Effector memory CD4-positive, alpha-beta T cell (primary cell): ENCODE results near the gene SDHB.
A peak's percentile ranks its signal among the peaks of the same experiment; 100 is the strongest.

Experiments used
- DNase-seq, 3 donors: peaks; one replicate each; pipeline ENCODE4 v3.0.0-alpha.2; 2020
- H3K27ac ChIP-seq: 2 replicates; pipeline ENCODE4 v1.7.0; 2013; ENCODE audit warnings: mild to moderate bottlenecking, low read length, moderate library complexity; ENCODE audit not compliant: insufficient read depth, poor library complexity, severe bottlenecking
- H3K27me3 ChIP-seq: replicated peaks from 2 replicates; pipeline ENCODE4 v1.7.0; 2013; ENCODE audit warnings: mild to moderate bottlenecking, low read length; ENCODE audit not compliant: insufficient read depth, control insufficient read depth, poor library complexity, severe bottlenecking
- H3K36me3 ChIP-seq: 2 replicates; pipeline ENCODE4 v1.7.0; 2013; ENCODE audit warnings: mild to moderate bottlenecking, low read length, moderate library complexity; ENCODE audit not compliant: control insufficient read depth, insufficient read depth
- H3K4me1 ChIP-seq: 2 replicates; pipeline ENCODE4 v1.7.0; 2013; ENCODE audit warnings: low read length, mild to moderate bottlenecking; ENCODE audit not compliant: control insufficient read depth, insufficient read depth, poor library complexity, severe bottlenecking
- H3K4me3 ChIP-seq: 2 replicates; pipeline ENCODE4 v1.7.0; 2013; ENCODE audit warnings: low read length, low read depth, mild to moderate bottlenecking; ENCODE audit not compliant: insufficient read depth, poor library complexity, severe bottlenecking
- H3K9me3 ChIP-seq: 2 replicates; pipeline ENCODE4 v1.7.0; 2013; ENCODE audit warnings: mild to moderate bottlenecking, low read length, moderate library complexity; ENCODE audit not compliant: control insufficient read depth
- total RNA-seq, 3 donors: gene quantifications; one replicate each; lab custom pipeline; 2026; lab: John Stamatoyannopoulos, UW

SDHB gene
- total RNA-seq, result 26.8 to 42.5 (median 36.4) reads per million in 3 donors

- H3K4me1 ChIP-seq, result peaks cover 10% of the 10 kb centered on the region
- H3K4me3 ChIP-seq, result peak within 1 kb of the TSS; percentile 92
- peaks cover 10% of the 10 kb centered on the region for H3K36me3 ChIP-seq
- no peaks in the 10 kb centered on the region for H3K9me3 ChIP-seq
- peak within 1 kb of the TSS; percentile 85 for H3K27ac ChIP-seq
- no peaks in the 10 kb centered on the region for H3K27me3 ChIP-seq
- DNase-seq, result peak; percentile 98 to 99 (median 98)
These were observed at the start of gene SDHB for GRCh38 chr1:17053685-17054410. SDHB (minus strand) TSS chr1:17054032; CDS start chr1:17054019, 13 bp downstream.

GRCh38 chr1:17102232-17102631 is 48.4 kb upstream of the SDHB start:
- H3K4me3 ChIP-seq, result no peak overlapping the region
- no peaks in the 10 kb centered on the region for H3K9me3 ChIP-seq
- no peaks in the 10 kb centered on the region for H3K4me1 ChIP-seq
- DNase-seq, result no peak
- no peaks in the 10 kb centered on the region for H3K36me3 ChIP-seq
- no peak overlapping the region for H3K27ac ChIP-seq
- no peaks in the 10 kb centered on the region for H3K27me3 ChIP-seq

GRCh38 chr1:17101261-17101660 is 47.4 kb upstream of the SDHB start:
- no peaks in the 10 kb centered on the region for H3K4me1 ChIP-seq
- H3K27me3 ChIP-seq, result no peaks in the 10 kb centered on the region
- no peaks in the 10 kb centered on the region for H3K9me3 ChIP-seq
- H3K36me3 ChIP-seq, result no peaks in the 10 kb centered on the region
- H3K27ac ChIP-seq, result no peak overlapping the region
- H3K4me3 ChIP-seq, result no peak overlapping the region
- DNase-seq, result no peak

GRCh38 chr1:17099616-17100340 is 45.9 kb upstream of the SDHB start:
- Histone ChIP-seq H3K27ac (no peak overlapping the region), H3K9me3 (no peaks in the 10 kb centered on the region), H3K27me3 (no peaks in the 10 kb centered on the region), H3K4me1 (no peaks in the 10 kb centered on the region), H3K36me3 (no peaks in the 10 kb centered on the region), H3K4me3 (no peak overlapping the region)
- no peak for DNase-seq

DNA sequence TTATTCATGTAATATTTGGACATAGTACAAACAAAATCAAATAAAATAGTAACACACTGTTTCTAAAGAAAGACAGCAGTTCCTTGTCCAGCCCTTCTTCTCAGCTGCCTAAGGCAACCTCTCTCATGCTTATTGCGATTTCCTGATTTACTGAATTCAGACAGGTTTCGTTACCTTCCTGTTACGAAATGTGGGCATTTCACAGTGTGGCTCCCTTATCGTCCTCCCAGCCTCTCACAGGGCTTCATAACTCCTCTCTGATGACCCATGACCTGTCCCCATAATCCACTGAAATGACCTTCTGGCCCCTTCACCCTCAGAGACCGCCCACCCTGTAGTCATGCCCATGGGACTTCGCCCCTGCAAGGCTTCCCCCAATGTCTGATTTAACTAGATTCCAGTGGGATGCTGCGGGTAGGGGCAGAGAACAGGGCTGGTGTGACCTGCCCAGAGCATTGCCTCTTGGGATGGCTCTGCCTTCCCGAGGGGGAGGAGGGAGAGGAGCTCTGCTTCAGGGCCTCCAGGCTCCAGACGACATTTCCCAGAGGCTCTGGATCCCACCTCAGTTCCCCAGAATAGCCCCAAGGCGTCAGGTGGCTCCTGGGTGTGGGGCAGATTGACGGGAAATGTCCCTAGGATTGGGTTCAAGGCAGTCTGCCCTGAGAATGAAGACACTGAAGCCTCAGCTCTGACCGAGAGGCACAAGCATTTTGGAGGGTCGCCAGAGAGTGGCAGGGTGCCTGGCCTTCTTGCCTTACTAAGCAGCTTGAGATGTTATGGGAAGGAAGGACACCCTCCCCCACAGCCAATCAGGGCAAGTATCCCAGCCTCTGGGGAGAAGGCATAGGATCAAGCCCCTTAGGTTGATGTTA is 44.9 kb upstream of the SDHB start:
- no peak overlapping the region for H3K27ac ChIP-seq
- no peak for DNase-seq
- H3K4me1 ChIP-seq, result no peaks in the 10 kb centered on the region
- no peaks in the 10 kb centered on the region for H3K36me3 ChIP-seq
- no peaks in the 10 kb centered on the region for H3K27me3 ChIP-seq
- H3K4me3 ChIP-seq, result no peak overlapping the region
- H3K9me3 ChIP-seq, result no peaks in the 10 kb centered on the region

- H3K4me3 ChIP-seq, result no peak overlapping the region
- H3K9me3 ChIP-seq, result no peaks in the 10 kb centered on the region
- no peaks in the 10 kb centered on the region for H3K36me3 ChIP-seq
- no peak for DNase-seq
- no peaks in the 10 kb centered on the region for H3K4me1 ChIP-seq
- no peak overlapping the region for H3K27ac ChIP-seq
- H3K27me3 ChIP-seq, result no peaks in the 10 kb centered on the region
These were observed 44.0 kb upstream of the SDHB start for GRCh38 chr1:17097787-17098186.

- Histone ChIP-seq H3K36me3 (no peaks in the 10 kb centered on the region), H3K27me3 (no peaks in the 10 kb centered on the region), H3K27ac (no peak overlapping the region), H3K4me1 (no peaks in the 10 kb centered on the region), H3K9me3 (no peaks in the 10 kb centered on the region), H3K4me3 (no peak overlapping the region)
- DNase-seq, result no peak
These were observed 43.3 kb upstream of the SDHB start for GRCh38 chr1:17097147-17097546.

GRCh38 chr1:17096584-17096983 is 42.8 kb upstream of the SDHB start:
- H3K4me3 ChIP-seq, result no peak overlapping the region
- H3K4me1 ChIP-seq, result no peaks in the 10 kb centered on the region
- H3K27me3 ChIP-seq, result no peaks in the 10 kb centered on the region
- H3K36me3 ChIP-seq, result no peaks in the 10 kb centered on the region
- H3K27ac ChIP-seq, result no peak overlapping the region
- no peaks in the 10 kb centered on the region for H3K9me3 ChIP-seq
- no peak for DNase-seq

- H3K4me1 ChIP-seq, result no peaks in the 10 kb centered on the region
- no peaks in the 10 kb centered on the region for H3K9me3 ChIP-seq
- H3K27me3 ChIP-seq, result no peaks in the 10 kb centered on the region
- H3K36me3 ChIP-seq, result no peaks in the 10 kb centered on the region
- no peak for DNase-seq
- H3K27ac ChIP-seq, result no peak overlapping the region
- no peak overlapping the region for H3K4me3 ChIP-seq
These were observed 41.3 kb upstream of the SDHB start for GRCh38 chr1:17095141-17095540.
